ENCODE results near the gene HTATSF1.

HTATSF1 gene

DNA sequence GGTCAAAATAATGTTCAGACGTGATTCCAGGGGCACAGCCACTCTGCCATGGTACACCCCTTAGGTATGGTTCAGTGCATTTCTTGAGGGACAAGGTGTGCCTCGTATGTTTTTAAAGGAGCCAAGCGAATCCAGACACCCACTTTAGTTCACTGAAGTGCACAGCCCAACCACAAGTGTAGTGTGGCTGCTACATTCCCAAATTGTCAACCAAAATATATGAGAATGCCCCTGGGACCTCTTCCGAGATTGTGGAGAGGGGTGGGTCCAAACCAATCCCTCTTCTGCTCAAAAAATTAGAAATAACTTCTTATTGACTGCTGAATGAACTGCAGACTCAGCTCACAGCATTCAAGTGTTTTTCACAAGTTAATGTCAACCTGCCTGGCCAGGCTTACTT lies 17.0 kb upstream of the HTATSF1 start:
- no peaks in the 10 kb centered on the region for H3F3A ChIP-seq (ENCODE audit: insufficient read depth, low read length)
- no peaks in the 10 kb centered on the region for H3K9me2 ChIP-seq (ENCODE audit: low read depth, low read length)
- no peak overlapping the region for H3K27ac ChIP-seq (ENCODE audit: low read depth, low read length, poor library complexity, severe bottlenecking)
- no peak overlapping the region for H3K4me2 ChIP-seq (ENCODE audit: low read length)
- H3K27me3 ChIP-seq (ENCODE audit: insufficient read depth, low read length), result no peaks in the 10 kb centered on the region
- H2AFZ ChIP-seq (ENCODE audit: low read length), result no peak overlapping the region
- H3K9ac ChIP-seq (ENCODE audit: low read length), result no peak overlapping the region
- H3K9me3 ChIP-seq (ENCODE audit: low read length), result no peaks in the 10 kb centered on the region
- no peak for TF ChIP-seq EZH2 (IDR thresholded peaks at IDR 0.05; ENCODE audit: borderline replicate concordance, low read length)
- TF ChIP-seq, protein P1, sequence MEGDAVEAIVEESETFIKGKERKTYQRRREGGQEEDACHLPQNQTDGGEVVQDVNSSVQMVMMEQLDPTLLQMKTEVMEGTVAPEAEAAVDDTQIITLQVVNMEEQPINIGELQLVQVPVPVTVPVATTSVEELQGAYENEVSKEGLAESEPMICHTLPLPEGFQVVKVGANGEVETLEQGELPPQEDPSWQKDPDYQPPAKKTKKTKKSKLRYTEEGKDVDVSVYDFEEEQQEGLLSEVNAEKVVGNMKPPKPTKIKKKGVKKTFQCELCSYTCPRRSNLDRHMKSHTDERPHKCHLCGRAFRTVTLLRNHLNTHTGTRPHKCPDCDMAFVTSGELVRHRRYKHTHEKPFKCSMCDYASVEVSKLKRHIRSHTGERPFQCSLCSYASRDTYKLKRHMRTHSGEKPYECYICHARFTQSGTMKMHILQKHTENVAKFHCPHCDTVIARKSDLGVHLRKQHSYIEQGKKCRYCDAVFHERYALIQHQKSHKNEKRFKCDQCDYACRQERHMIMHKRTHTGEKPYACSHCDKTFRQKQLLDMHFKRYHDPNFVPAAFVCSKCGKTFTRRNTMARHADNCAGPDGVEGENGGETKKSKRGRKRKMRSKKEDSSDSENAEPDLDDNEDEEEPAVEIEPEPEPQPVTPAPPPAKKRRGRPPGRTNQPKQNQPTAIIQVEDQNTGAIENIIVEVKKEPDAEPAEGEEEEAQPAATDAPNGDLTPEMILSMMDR (IDR thresholded peaks at IDR 0.05; ENCODE audit: low read length), result no peak
- H4K20me1 ChIP-seq (ENCODE audit: insufficient read depth, low read length), result no peaks in the 10 kb centered on the region
- no peaks in the 10 kb centered on the region for H3K4me1 ChIP-seq (ENCODE audit: insufficient read depth, low read length, severe bottlenecking)
- no peaks in the 10 kb centered on the region for H3K36me3 ChIP-seq (ENCODE audit: insufficient read depth, low read length)
- no peak overlapping the region for H3K4me3 ChIP-seq (ENCODE audit: low read depth, low read length, poor library complexity, severe bottlenecking)
- H3K79me2 ChIP-seq (ENCODE audit: insufficient read depth, low read length), result no peaks in the 10 kb centered on the region

DNA sequence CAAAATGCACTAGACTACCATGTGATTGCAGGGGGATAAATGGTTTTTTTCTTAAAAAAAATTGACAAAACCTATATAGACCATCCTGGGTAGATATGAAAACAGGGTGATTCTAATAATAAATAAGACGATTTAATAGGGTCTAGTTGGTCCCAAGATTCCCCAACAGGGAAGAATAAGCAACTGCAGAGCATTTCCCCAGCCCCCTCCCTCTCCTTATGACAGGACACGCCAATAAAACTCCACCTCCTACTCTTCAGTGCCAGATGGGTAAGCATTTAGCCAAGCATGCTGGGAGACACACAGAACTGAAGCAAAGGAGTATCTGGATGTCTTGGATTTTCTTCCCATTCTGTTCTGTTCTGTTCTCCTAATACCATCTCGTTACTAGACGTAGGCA lies 9.7 kb upstream of the HTATSF1 start, which contains the start of gene BRS3:
Gene BRS3, plus strand, starts transcription at position 301 of the 400 bp plus-strand sequence. CDS start 168 bp downstream, outside the sequence.
- H3K36me3 ChIP-seq (ENCODE audit: insufficient read depth, low read length), result no peaks in the 10 kb centered on the region
- no peaks in the 10 kb centered on the region for H3K79me2 ChIP-seq (ENCODE audit: insufficient read depth, low read length)
- no peaks in the 10 kb centered on the region for H3F3A ChIP-seq (ENCODE audit: insufficient read depth, low read length)
- no peaks in the 10 kb centered on the region for H3K4me1 ChIP-seq (ENCODE audit: insufficient read depth, low read length, severe bottlenecking)
- H3K9me3 ChIP-seq (ENCODE audit: low read length), result no peaks in the 10 kb centered on the region
- no peak within 1 kb of the TSS for H2AFZ ChIP-seq (ENCODE audit: low read length)
- H3K9me2 ChIP-seq (ENCODE audit: low read depth, low read length), result no peaks in the 10 kb centered on the region
- H3K27ac ChIP-seq (ENCODE audit: low read depth, low read length, poor library complexity, severe bottlenecking), result no peak within 1 kb of the TSS
- no peaks in the 10 kb centered on the region for H3K27me3 ChIP-seq (ENCODE audit: insufficient read depth, low read length)
- H3K4me3 ChIP-seq (ENCODE audit: low read depth, low read length, poor library complexity, severe bottlenecking), result no peak within 1 kb of the TSS
- no peak for TF ChIP-seq EZH2 (IDR thresholded peaks at IDR 0.05; ENCODE audit: borderline replicate concordance, low read length)
- TF ChIP-seq, protein P1 (IDR thresholded peaks at IDR 0.05; ENCODE audit: low read length), result no peak
- H3K4me2 ChIP-seq (ENCODE audit: low read length), result no peak within 1 kb of the TSS
- H3K9ac ChIP-seq (ENCODE audit: low read length), result no peak within 1 kb of the TSS
- no peaks in the 10 kb centered on the region for H4K20me1 ChIP-seq (ENCODE audit: insufficient read depth, low read length)

DNA sequence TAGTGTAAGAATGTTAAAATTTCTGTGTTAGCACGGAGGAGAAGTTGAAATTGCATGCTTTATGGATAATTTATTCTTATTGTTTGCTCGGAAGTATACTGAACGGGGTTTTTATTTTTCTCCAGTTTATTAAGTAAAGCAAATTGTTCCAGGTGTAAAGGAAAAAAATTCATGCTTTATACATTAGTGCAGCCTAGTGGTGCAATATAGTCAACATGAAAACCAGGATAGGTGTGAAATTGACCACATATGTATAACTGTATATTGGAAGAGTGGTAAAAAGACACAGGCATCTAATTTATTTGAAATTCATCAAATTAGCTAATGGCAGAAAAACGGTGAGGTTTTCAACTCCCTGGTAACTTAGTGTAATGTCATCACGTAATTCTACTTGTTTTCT lies 8.7 kb upstream of the HTATSF1 start:
- H3K4me1 ChIP-seq (ENCODE audit: insufficient read depth, low read length, severe bottlenecking), result no peaks in the 10 kb centered on the region
- H3K27me3 ChIP-seq (ENCODE audit: insufficient read depth, low read length), result no peaks in the 10 kb centered on the region
- H3K9me2 ChIP-seq (ENCODE audit: low read depth, low read length), result no peaks in the 10 kb centered on the region
- no peaks in the 10 kb centered on the region for H3K9me3 ChIP-seq (ENCODE audit: low read length)
- H3K79me2 ChIP-seq (ENCODE audit: insufficient read depth, low read length), result no peaks in the 10 kb centered on the region
- TF ChIP-seq, protein P1 (IDR thresholded peaks at IDR 0.05; ENCODE audit: low read length), result no peak
- H3K9ac ChIP-seq (ENCODE audit: low read length), result no peak overlapping the region
- H3K27ac ChIP-seq (ENCODE audit: low read depth, low read length, poor library complexity, severe bottlenecking), result no peak overlapping the region
- no peak overlapping the region for H3K4me2 ChIP-seq (ENCODE audit: low read length)
- no peaks in the 10 kb centered on the region for H4K20me1 ChIP-seq (ENCODE audit: insufficient read depth, low read length)
- no peak overlapping the region for H2AFZ ChIP-seq (ENCODE audit: low read length)
- H3K4me3 ChIP-seq (ENCODE audit: low read depth, low read length, poor library complexity, severe bottlenecking), result no peak overlapping the region
- H3K36me3 ChIP-seq (ENCODE audit: insufficient read depth, low read length), result no peaks in the 10 kb centered on the region
- H3F3A ChIP-seq (ENCODE audit: insufficient read depth, low read length), result no peaks in the 10 kb centered on the region

Measured in OCI-LY1 (cell line).